HL-60 (cell line): ENCODE results near the gene RBMS3.

Experiments
- POLR2AphosphoS5 ChIP-seq: IDR thresholded peaks from 2 replicates; pipeline ENCODE4 v1.6.1; 2012; ENCODE audit warnings: low read depth
- REST ChIP-seq: IDR thresholded peaks from 2 replicates; pipeline ENCODE4 v1.6.1; 2012; ENCODE audit warnings: low read depth; ENCODE audit not compliant: insufficient replicate concordance
- TF ChIP-seq, protein P1 (sequence below): IDR thresholded peaks from one replicate; pipeline ENCODE4 v1.5.1; 2011; ENCODE audit warnings: low read length, control low read depth, inconsistent platforms; ENCODE audit not compliant: insufficient read depth

DNA sequence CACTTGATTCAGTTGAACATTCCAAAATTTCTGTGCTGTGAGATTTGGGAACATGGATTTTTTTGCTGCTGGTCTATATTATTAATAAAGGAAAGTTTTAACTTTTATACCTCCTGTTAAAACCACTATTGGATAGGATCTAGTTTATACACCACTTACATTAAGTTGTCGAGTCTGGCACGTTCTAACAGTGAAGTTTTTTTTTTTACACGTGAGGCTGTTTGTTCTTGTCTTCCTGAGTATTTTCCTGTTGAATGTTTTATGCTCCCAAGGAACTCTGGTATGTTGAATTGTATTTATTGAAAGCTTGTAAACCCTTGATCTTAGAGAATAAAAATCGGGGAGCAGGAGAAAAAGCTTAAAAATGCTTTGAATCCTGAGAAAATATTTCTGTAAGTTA, 338.8 kb downstream of the RBMS3 start:
- TF ChIP-seq, protein P1, sequence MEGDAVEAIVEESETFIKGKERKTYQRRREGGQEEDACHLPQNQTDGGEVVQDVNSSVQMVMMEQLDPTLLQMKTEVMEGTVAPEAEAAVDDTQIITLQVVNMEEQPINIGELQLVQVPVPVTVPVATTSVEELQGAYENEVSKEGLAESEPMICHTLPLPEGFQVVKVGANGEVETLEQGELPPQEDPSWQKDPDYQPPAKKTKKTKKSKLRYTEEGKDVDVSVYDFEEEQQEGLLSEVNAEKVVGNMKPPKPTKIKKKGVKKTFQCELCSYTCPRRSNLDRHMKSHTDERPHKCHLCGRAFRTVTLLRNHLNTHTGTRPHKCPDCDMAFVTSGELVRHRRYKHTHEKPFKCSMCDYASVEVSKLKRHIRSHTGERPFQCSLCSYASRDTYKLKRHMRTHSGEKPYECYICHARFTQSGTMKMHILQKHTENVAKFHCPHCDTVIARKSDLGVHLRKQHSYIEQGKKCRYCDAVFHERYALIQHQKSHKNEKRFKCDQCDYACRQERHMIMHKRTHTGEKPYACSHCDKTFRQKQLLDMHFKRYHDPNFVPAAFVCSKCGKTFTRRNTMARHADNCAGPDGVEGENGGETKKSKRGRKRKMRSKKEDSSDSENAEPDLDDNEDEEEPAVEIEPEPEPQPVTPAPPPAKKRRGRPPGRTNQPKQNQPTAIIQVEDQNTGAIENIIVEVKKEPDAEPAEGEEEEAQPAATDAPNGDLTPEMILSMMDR, result no peak
- no peak for TF ChIP-seq POLR2AphosphoS5
- TF ChIP-seq REST, result no peak
